GM12864 (cell line): ENCODE measurements around the gene TMEM50A.
"Not testable (repeated sequence)": the region's sequence is repeated elsewhere in the genome, so short reads cannot be mapped to it uniquely, and the experiment has no call there.

Source experiments
- DNase-seq: peaks from one replicate; pipeline ENCODE4 v3.0.0-alpha.2; 2011; ENCODE audit warnings: low read depth
- H3K4me3 ChIP-seq: 2 replicates; pipeline ENCODE4 v1.5.1; 2011; ENCODE audit warnings: mild to moderate bottlenecking, low read depth, low read length, control low read depth
- CTCF ChIP-seq: IDR thresholded peaks from 2 replicates; pipeline ENCODE4 v1.5.1; 2011; ENCODE audit warnings: low read depth, mild to moderate bottlenecking, moderate library complexity, low read length, control low read depth, inconsistent platforms; ENCODE audit errors: missing control alignments

The TMEM50A gene

GRCh38 chr1:25361901-25362300 is 23.8 kb downstream of the TMEM50A start:
- no peak for TF ChIP-seq CTCF
- no peak for DNase-seq
- H3K4me3 ChIP-seq = no peak overlapping the region

- H3K4me3 ChIP-seq, DNase-seq: not testable (repeated sequence)
Observed at GRCh38 chr1:25362634-25363559, 24.8 kb downstream of the TMEM50A start.

GRCh38 chr1:25369241-25369640 is 31.1 kb downstream of the TMEM50A start:
- DNase-seq = no peak
- no peak overlapping the region for H3K4me3 ChIP-seq
- TF ChIP-seq CTCF = no peak

- not testable (repeated sequence) for H3K4me3 ChIP-seq, DNase-seq
Observed at GRCh38 chr1:25369691-25370271, 31.6 kb downstream of the TMEM50A start.

- not testable (repeated sequence) for DNase-seq, H3K4me3 ChIP-seq
Observed at GRCh38 chr1:25371757-25372156, 33.6 kb downstream of the TMEM50A start.

- H3K4me3 ChIP-seq, DNase-seq: not testable (repeated sequence)
Observed at GRCh38 chr1:25378367-25378766, 40.2 kb downstream of the TMEM50A start.

- not testable (repeated sequence) for DNase-seq, H3K4me3 ChIP-seq
Observed at GRCh38 chr1:25382543-25382942, 44.4 kb downstream of the TMEM50A start.

GRCh38 chr1:25383090-25383489 is 45.0 kb downstream of the TMEM50A start:
- not testable (repeated sequence) for DNase-seq, H3K4me3 ChIP-seq

- H3K4me3 ChIP-seq, DNase-seq: not testable (repeated sequence)
Observed at GRCh38 chr1:25383875-25384274, 45.7 kb downstream of the TMEM50A start.

- not testable (repeated sequence) for H3K4me3 ChIP-seq
Observed at GRCh38 chr1:25387096-25387495, 49.0 kb downstream of the TMEM50A start.

GRCh38 chr1:25388691-25389090 is 50.6 kb downstream of the TMEM50A start:
- DNase-seq = not testable (repeated sequence)

More at GRCh38 chr1:25387096-25387495, 49.0 kb downstream of the TMEM50A start:
- DNase-seq = not testable (repeated sequence)

GRCh38 chr1:25389721-25390120 is 51.6 kb downstream of the TMEM50A start:
- not testable (repeated sequence) for DNase-seq, H3K4me3 ChIP-seq

More at GRCh38 chr1:25388691-25389090, 50.6 kb downstream of the TMEM50A start:
- H3K4me3 ChIP-seq = not testable (repeated sequence)
